Measurements from ENCODE around the gene TTN. TPM values are rescaled to one million over a fixed set of nuclear protein-coding genes. Genes with fewer than 3 reads are reported as not detected.
"Not testable (repeated sequence)": the region's sequence is repeated elsewhere in the genome, so short reads cannot be mapped to it uniquely, and the experiment has no call there.

TTN gene
- polyA plus RNA-seq, 3 donors: under 0.01 to 0.12 (median 0.08) TPM

DNA sequence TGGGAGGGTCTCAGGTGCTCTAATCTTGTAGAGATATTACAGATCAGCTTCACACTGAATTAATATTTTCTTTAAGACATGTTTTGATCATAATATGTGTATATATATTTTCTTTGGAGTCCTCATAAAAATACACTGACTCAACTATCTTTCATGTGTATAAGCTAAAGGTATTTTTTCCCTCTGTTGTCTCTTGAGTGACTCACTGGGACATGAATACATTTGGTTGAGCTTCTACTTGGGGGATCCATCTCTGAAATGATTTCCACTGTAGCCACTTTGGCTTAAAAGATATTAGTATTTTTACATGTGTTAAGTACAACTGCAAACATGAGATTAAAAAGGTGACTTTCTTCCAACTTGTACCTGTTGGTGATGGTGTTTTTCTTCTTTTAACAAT is 140.8 kb downstream of the TTN start:
- Mint-ChIP-seq H3K27me3 (ENCODE audit: low read depth in 3 of 3) (peaks cover 0 to 7% (median 0%) of the 10 kb centered on the region in 3 donors), H3K9me3 (peaks cover 0 to 3% (median 0%) of the 10 kb centered on the region in 7 donors), H3K4me1 (no peaks in the 10 kb centered on the region), H3K4me3 (no peak overlapping the region), H3K36me3 (no peaks in the 10 kb centered on the region), H3K27ac (no peak overlapping the region)
- H3K9ac ChIP-seq (ENCODE audit: insufficient read depth, low read length, poor library complexity, severe bottlenecking): no peak overlapping the region
- intact Hi-C loops (cut with micrococcal nuclease): no loop called here
- no peaks in the 10 kb centered on the region for H3K79me2 ChIP-seq (ENCODE audit: insufficient read depth, low read length)
- DNase-seq: no peak
- H3K27me3 ChIP-seq (ENCODE audit: control insufficient read depth in 2 of 2, insufficient read depth in 2 of 2, low read length in 2 of 2): no peaks in the 10 kb centered on the region
- H3K4me1 ChIP-seq (ENCODE audit: control insufficient read depth in 1 of 2, insufficient read depth in 2 of 2, low read length in 2 of 2): no peaks in the 10 kb centered on the region
- no peaks in the 10 kb centered on the region for H4K20me1 ChIP-seq (ENCODE audit: insufficient read depth, low read length)
- no peak overlapping the region for H3K4me3 ChIP-seq (replicated peaks in 1 of 3; ENCODE audit: low read depth in 2 of 3, low read length in 3 of 3)
- H3K9me3 ChIP-seq (replicated peaks in 1 of 2; ENCODE audit: control insufficient read depth in 1 of 2, insufficient read depth in 1 of 2, low read length in 2 of 2): no peaks in the 10 kb centered on the region
- H3K4me2 ChIP-seq (replicated peaks; ENCODE audit: extremely low read depth, low read length, poor library complexity, severe bottlenecking): no peak overlapping the region
- H3K36me3 ChIP-seq (replicated peaks in 1 of 2; ENCODE audit: control insufficient read depth in 1 of 2, insufficient read depth in 2 of 2, low read length in 2 of 2): no peaks in the 10 kb centered on the region
- no peak overlapping the region for H2AFZ ChIP-seq (ENCODE audit: insufficient read depth, low read depth, low read length, poor library complexity, severe bottlenecking)
- TF ChIP-seq, protein P1, sequence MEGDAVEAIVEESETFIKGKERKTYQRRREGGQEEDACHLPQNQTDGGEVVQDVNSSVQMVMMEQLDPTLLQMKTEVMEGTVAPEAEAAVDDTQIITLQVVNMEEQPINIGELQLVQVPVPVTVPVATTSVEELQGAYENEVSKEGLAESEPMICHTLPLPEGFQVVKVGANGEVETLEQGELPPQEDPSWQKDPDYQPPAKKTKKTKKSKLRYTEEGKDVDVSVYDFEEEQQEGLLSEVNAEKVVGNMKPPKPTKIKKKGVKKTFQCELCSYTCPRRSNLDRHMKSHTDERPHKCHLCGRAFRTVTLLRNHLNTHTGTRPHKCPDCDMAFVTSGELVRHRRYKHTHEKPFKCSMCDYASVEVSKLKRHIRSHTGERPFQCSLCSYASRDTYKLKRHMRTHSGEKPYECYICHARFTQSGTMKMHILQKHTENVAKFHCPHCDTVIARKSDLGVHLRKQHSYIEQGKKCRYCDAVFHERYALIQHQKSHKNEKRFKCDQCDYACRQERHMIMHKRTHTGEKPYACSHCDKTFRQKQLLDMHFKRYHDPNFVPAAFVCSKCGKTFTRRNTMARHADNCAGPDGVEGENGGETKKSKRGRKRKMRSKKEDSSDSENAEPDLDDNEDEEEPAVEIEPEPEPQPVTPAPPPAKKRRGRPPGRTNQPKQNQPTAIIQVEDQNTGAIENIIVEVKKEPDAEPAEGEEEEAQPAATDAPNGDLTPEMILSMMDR (IDR thresholded peaks at IDR 0.05): no peak
- H3K27ac ChIP-seq (ENCODE audit: low read depth in 1 of 2, low read length in 2 of 2): no peak overlapping the region

DNA sequence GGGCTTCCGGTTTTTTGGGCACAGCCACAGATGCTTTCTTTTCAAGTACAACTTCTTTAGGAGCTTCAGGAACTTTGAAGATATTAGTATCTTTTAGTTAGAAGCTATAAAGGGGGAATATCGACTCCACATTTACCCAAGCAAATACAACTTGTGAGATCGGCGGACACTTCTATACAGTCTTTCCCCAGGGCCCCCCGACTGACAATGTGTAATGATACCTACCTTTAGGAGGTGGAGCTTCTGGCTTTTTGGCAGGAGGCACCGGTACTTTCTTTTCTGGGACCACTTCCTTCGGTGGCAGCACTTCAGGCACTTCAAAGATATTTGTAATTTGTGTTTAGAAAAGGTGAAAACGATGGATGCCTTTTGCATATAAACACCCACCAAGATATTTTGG is 148.7 kb downstream of the TTN start:
- H3K27me3 ChIP-seq (ENCODE audit: control insufficient read depth in 2 of 2, insufficient read depth in 2 of 2, low read length in 2 of 2); H3K27ac ChIP-seq (ENCODE audit: low read depth in 1 of 2, low read length in 2 of 2); H3K9ac ChIP-seq (ENCODE audit: insufficient read depth, low read length, poor library complexity, severe bottlenecking); H3K36me3 Mint-ChIP-seq; H3K9me3 ChIP-seq (replicated peaks in 1 of 2; ENCODE audit: control insufficient read depth in 1 of 2, insufficient read depth in 1 of 2, low read length in 2 of 2); H3K27ac Mint-ChIP-seq; H3K9me3 Mint-ChIP-seq; H3K4me1 Mint-ChIP-seq; H3K79me2 ChIP-seq (ENCODE audit: insufficient read depth, low read length); H3K4me3 ChIP-seq (replicated peaks in 1 of 3; ENCODE audit: low read depth in 2 of 3, low read length in 3 of 3); H3K36me3 ChIP-seq (replicated peaks in 1 of 2; ENCODE audit: control insufficient read depth in 1 of 2, insufficient read depth in 2 of 2, low read length in 2 of 2); DNase-seq; H3K27me3 Mint-ChIP-seq (ENCODE audit: low read depth in 3 of 3); H2AFZ ChIP-seq (ENCODE audit: insufficient read depth, low read depth, low read length, poor library complexity, severe bottlenecking); H3K4me1 ChIP-seq (ENCODE audit: control insufficient read depth in 1 of 2, insufficient read depth in 2 of 2, low read length in 2 of 2); H3K4me2 ChIP-seq (replicated peaks; ENCODE audit: extremely low read depth, low read length, poor library complexity, severe bottlenecking); H4K20me1 ChIP-seq (ENCODE audit: insufficient read depth, low read length); H3K4me3 Mint-ChIP-seq; intact Hi-C loops (cut with micrococcal nuclease): not testable (repeated sequence)
- WGBS (ENCODE audit: insufficient coverage): no CpG with 5 or more reads among the region's 8 CpGs

Data from CD14-positive monocyte (primary cell).